AG04449 (cell line): ENCODE measurements around the gene PPARA.

ENCODE experiments used
- CTCF ChIA-PET: fragments of 350-600 bp; formaldehyde crosslinking; extraction: SDS; loops from one replicate; lab custom pipeline; 2021; ENCODE audit warnings: antibody characterized with exemption; lab: Yijun Ruan, JAX
- POLR2A ChIA-PET: fragments of 400-600, 350-600 bp; formaldehyde crosslinking; extraction: SDS; loops from one replicate; lab custom pipeline; 2020; ENCODE audit warnings: antibody characterized with exemption, inconsistent platforms; lab: Yijun Ruan, JAX
- DNase-seq: peaks from one replicate; pipeline ENCODE4 v3.0.0-alpha.2; 2010; ENCODE audit warnings: low read depth, low spot score
- H3K4me3 ChIP-seq: 2 replicates; pipeline ENCODE4 v1.5.1; 2011; ENCODE audit warnings: low read depth, mild to moderate bottlenecking, control low read depth, low read length
- CTCF ChIP-seq: IDR thresholded peaks from one replicate; pipeline ENCODE4 v1.5.1; 2011; ENCODE audit warnings: mild to moderate bottlenecking, moderate library complexity, low read length, control low read depth, inconsistent platforms; ENCODE audit not compliant: insufficient read depth; ENCODE audit errors: missing control alignments

PPARA gene

GRCh38 chr22:46173152-46173551 is 22.8 kb downstream of the PPARA start:
- no peak for TF ChIP-seq CTCF
- ChIA-PET CTCF (no interaction called here), POLR2A (no interaction called here)
- no peak for DNase-seq
- H3K4me3 ChIP-seq, result no peak overlapping the region

- ChIA-PET POLR2A (interaction anchor here (0.6 kb wide), 1 partner anchor 24 kb away, joined by 3 read pairs; no protein-coding TSS in a partner anchor), CTCF (no interaction called here)
- peak; percentile 44 for DNase-seq
- no peak overlapping the region for H3K4me3 ChIP-seq
- TF ChIP-seq CTCF, result no peak
These were observed 25.3 kb downstream of the PPARA start for GRCh38 chr22:46175631-46176030.

GRCh38 chr22:46176508-46177003 is 26.2 kb downstream of the PPARA start:
- H3K4me3 ChIP-seq, result no peak overlapping the region
- ChIA-PET POLR2A (no interaction called here), CTCF (no interaction called here)
- DNase-seq, result no peak
- TF ChIP-seq CTCF, result no peak

GRCh38 chr22:46178755-46179505 is 28.6 kb downstream of the PPARA start:
- no peak for DNase-seq
- ChIA-PET CTCF (interaction anchor here (0.6 kb wide), 1 partner anchor 171 kb away, joined by 3 read pairs; no protein-coding TSS in a partner anchor), POLR2A (no interaction called here)
- no peak overlapping the region for H3K4me3 ChIP-seq
- TF ChIP-seq CTCF, result no peak

GRCh38 chr22:46179748-46180147 is 29.4 kb downstream of the PPARA start:
- ChIA-PET POLR2A (no interaction called here), CTCF (no interaction called here)
- H3K4me3 ChIP-seq, result no peak overlapping the region
- TF ChIP-seq CTCF, result no peak
- DNase-seq, result no peak

GRCh38 chr22:46180370-46181137 is 30.2 kb downstream of the PPARA start:
- DNase-seq, result no peak
- ChIA-PET POLR2A (no interaction called here), CTCF (no interaction called here)
- H3K4me3 ChIP-seq, result no peak overlapping the region
- no peak for TF ChIP-seq CTCF
